K562 (cell line): Measurements from ENCODE around the gene RETN. TPM values are rescaled to one million over a fixed set of nuclear protein-coding genes. Genes with fewer than 3 reads are reported as not detected.

Experiments
- DDX20 ChIP-seq: fragments of 450-650 bp; IDR thresholded peaks from 2 replicates; pipeline ENCODE4 v1.6.1; 2016; ENCODE audit warnings: missing genetic modification characterization, low read depth, mild to moderate bottlenecking, missing compliant biosample characterization, moderate library complexity
- GABPA ChIP-seq: fragments of 200-800 bp; sonication (Bioruptor generic); conservative IDR thresholded peaks from 2 replicates; pipeline ENCODE4 v1.6.1; 2016; ENCODE audit warnings: low read depth, missing genetic modification characterization, missing compliant biosample characterization
- GTF2F1 ChIP-seq: IDR thresholded peaks from 2 replicates; pipeline ENCODE4 v1.6.1; 2011; ENCODE audit warnings: low read depth, low read length, improper control_type of control experiment
- JUN ChIP-seq, 2 experiments: sonication (generic) in 1 of 2; formaldehyde crosslinking in 1 of 2; IDR thresholded peaks; 2 replicates each; pipeline versions ENCODE4 v1.6.1 to v1.8.0; 2012 to 2022; ENCODE audit warnings: borderline replicate concordance in 2 of 2, mild to moderate bottlenecking in 2 of 2, improper control_type of control experiment in 1 of 2, low read depth in 1 of 2, low read length in 1 of 2, missing genetic modification reagents in 1 of 2
- KAT2B ChIP-seq: IDR thresholded peaks from one replicate; pipeline ENCODE4 v1.6.1; 2012; ENCODE audit warnings: low read depth, mild to moderate bottlenecking, control low read depth, inconsistent platforms, low read length, moderate library complexity
- MBD1 ChIP-seq: fragments of 250-450 bp; sonication (Bioruptor Pico); IDR thresholded peaks from 2 replicates; pipeline ENCODE4 v1.8.0; 2022; ENCODE audit warnings: inconsistent platforms
- MEIS2 ChIP-seq: fragments of 450-650 bp; IDR thresholded peaks from 2 replicates; pipeline ENCODE4 v1.6.1; 2014; ENCODE audit warnings: mild to moderate bottlenecking; ENCODE audit not compliant: partially characterized antibody
- MYNN ChIP-seq, 2 experiments: sonication (generic); formaldehyde crosslinking in 1 of 2; IDR thresholded peaks; 2 replicates each; pipeline versions ENCODE4 v1.5.0 to v1.6.1; 2016 to 2020; ENCODE audit warnings: antibody characterized with exemption in 1 of 2, missing genetic modification reagents in 1 of 2
- RCOR1 ChIP-seq, 2 experiments: IDR thresholded peaks; 2 replicates each; pipeline ENCODE4 v1.6.1; 2012; ENCODE audit warnings: low read depth in 2 of 2, low read length in 2 of 2, borderline replicate concordance in 1 of 2, improper control_type of control experiment in 1 of 2
- SMARCA5 ChIP-seq: fragments of 450-650 bp; IDR thresholded peaks from 2 replicates; pipeline ENCODE4 v1.6.1; 2016
- SPI1 ChIP-seq: IDR thresholded peaks from 2 replicates; pipeline ENCODE4 v1.6.1; 2011; ENCODE audit warnings: low read depth, low read length, control low read depth, borderline replicate concordance
- STAG1 ChIP-seq: sonication (generic); formaldehyde crosslinking; IDR thresholded peaks from 2 replicates; pipeline ENCODE4 v1.5.0; 2020; ENCODE audit warnings: missing genetic modification reagents, borderline replicate concordance
- TEAD1 ChIP-seq, 2 experiments: fragments of 450-650 bp in 1 of 2; sonication (generic) in 1 of 2; formaldehyde crosslinking; IDR thresholded peaks; 2 replicates each; pipeline versions ENCODE4 v1.4.0 to v1.8.0; 2020 to 2022; ENCODE audit warnings: mild to moderate bottlenecking in 2 of 2, missing genetic modification reagents in 1 of 2
- THAP12 ChIP-seq: fragments of 250-450 bp; sonication (Bioruptor Pico); IDR thresholded peaks from 2 replicates; pipeline ENCODE4 v1.9.0; 2021; ENCODE audit warnings: mild to moderate bottlenecking, inconsistent platforms
- THAP7 ChIP-seq: fragments of 250-450 bp; sonication (Bioruptor Pico); IDR thresholded peaks from 2 replicates; pipeline ENCODE4 v1.5.0; 2021
- U2AF1 ChIP-seq: fragments of 200-400 bp; formaldehyde crosslinking; optimal IDR thresholded peaks from 2 replicates; pipeline ENCODE3; 2017; ENCODE audit warnings: mild to moderate bottlenecking, low read depth, low read length, moderate library complexity
- ZBTB1 ChIP-seq: sonication (generic); formaldehyde crosslinking; IDR thresholded peaks from 2 replicates; pipeline ENCODE4 v1.8.1; 2023; ENCODE audit warnings: missing genetic modification reagents, low read depth, mild to moderate bottlenecking, borderline replicate concordance
- ZBTB12 ChIP-seq: fragments of 250-450 bp; sonication (Bioruptor Pico); IDR thresholded peaks from 2 replicates; pipeline ENCODE4 v1.4.0; 2020
- ZBTB7A ChIP-seq: IDR thresholded peaks from 2 replicates; pipeline ENCODE4 v1.6.1; 2011; ENCODE audit warnings: low read depth, mild to moderate bottlenecking, low read length, moderate library complexity, borderline replicate concordance; ENCODE audit not compliant: control insufficient read depth
- ZNF175 ChIP-seq: fragments of 200-800 bp; sonication (Bioruptor generic); IDR thresholded peaks from 2 replicates; pipeline ENCODE4 v1.6.1; 2016; ENCODE audit warnings: low read depth, mild to moderate bottlenecking, missing genetic modification characterization, missing compliant biosample characterization
- ZNF212 ChIP-seq: fragments of 450-650 bp; formaldehyde crosslinking; IDR thresholded peaks from 2 replicates; pipeline ENCODE4 v1.4.0; 2020; ENCODE audit warnings: mild to moderate bottlenecking
- polyA plus RNA-seq, 8 experiments: library from polyadenylated mRNA; depleted of rRNA in 4 of 8; stranded (reverse) in 5 of 8; unstranded in 3 of 8; fragments of >200 nt; fragmentation: Nextera tagmentation in 2 of 8; fragmentation: Illumina TruSeq in 1 of 8; extraction: Ambion mirVana in 2 of 8; extraction: Trizol in 1 of 8; gene quantifications; 2 replicates each; pipeline versions ENCODE4 v1.2.1 to v1.2.3, GENCODE V29; 2011 to 2014; ENCODE audit warnings: inconsistent platforms in 1 of 8, missing spikeins in 1 of 8
- total RNA-seq, 7 experiments: library from RNA; depleted of rRNA in 6 of 7; stranded (reverse); fragments of >200 nt in 6 of 7; fragmentation: Illumina TruSeq in 2 of 7; extraction: Trizol in 2 of 7; gene quantifications; 2 replicates each; pipeline versions ENCODE4 v1.2.1 to v1.2.3, GENCODE V29; 2011 to 2021; ENCODE audit warnings: low replicate concordance in 1 of 7

RETN gene
- total and polyA plus RNA-seq, 9 of the 15 experiments (the other 6 are each of a cell fraction or from before 2014, with no cell fraction given): not detected

- TF ChIP-seq THAP12 (CRISPR knock-in tag) (no peak), SPI1 (no peak), GTF2F1 (no peak), SMARCA5 (peak; percentile 28; the same call in 1 of the 2 replicates), GABPA (tag) (peak; percentile 46), STAG1 (CRISPR knock-in tag) (no peak), TEAD1 (CRISPR knock-in tag; IDR thresholded peaks at IDR 0.05) (no peak), ZBTB1 (CRISPR knock-in tag) (no peak), ZBTB7A (no peak), MEIS2 (no peak), RCOR1 (IDR thresholded peaks at IDR 0.05; ENCODE audit: borderline replicate concordance in 1 of 2, low read depth in 2 of 2, low read length in 2 of 2) (0 out of 4 replicates have a peak, but pooled peaks of 1 of the 2 experiments have one; percentile 27), JUN (IDR thresholded peaks at IDR 0.05; ENCODE audit: borderline replicate concordance, low read depth, low read length) (no peak), JUN (CRISPR knock-in tag; IDR thresholded peaks at IDR 0.05; ENCODE audit: borderline replicate concordance) (0 out of 2 replicates have a peak, but pooled peaks have one; percentile 27), MYNN (IDR thresholded peaks at IDR 0.05) (0 out of 2 replicates have a peak, but pooled peaks have one; percentile 5), MYNN (CRISPR knock-in tag; IDR thresholded peaks at IDR 0.05) (no peak), MBD1 (CRISPR knock-in tag) (no peak), ZNF212 (CRISPR knock-in tag) (no peak), THAP7 (no peak), ZNF175 (CRISPR knock-in tag) (no peak), DDX20 (tag) (no peak), ZBTB12 (CRISPR knock-in tag) (no peak), U2AF1 (no peak), KAT2B (no peak)
Measured at GRCh38 chr19:7648265-7649014, 20.4 kb upstream of the RETN start (continued).
